A549 (cell line): ENCODE data around the gene DDIAS.

Experiments
- BHLHE40 ChIP-seq: IDR thresholded peaks from 2 replicates; pipeline ENCODE4 v1.6.1; 2012; ENCODE audit warnings: low read depth, low read length, inconsistent platforms
- CEBPB ChIP-seq, 2 experiments: fragments of >200 bp in 1 of 2; sonication (Bioruptor Twin) in 1 of 2; formaldehyde crosslinking in 1 of 2; IDR thresholded peaks; 2 replicates each; pipeline ENCODE4 v1.6.1; 2012 to 2016
- FOSL2 ChIP-seq, 2 experiments: fragments of 450-650 bp in 1 of 2; fragments of >200 bp in 1 of 2; sonication (Bioruptor Twin) in 1 of 2; formaldehyde crosslinking; IDR thresholded peaks; 2 replicates each; pipeline versions ENCODE4 v1.5.0 to v1.6.1; 2016 to 2020; ENCODE audit warnings: mild to moderate bottlenecking in 1 of 2, moderate library complexity in 1 of 2
- GATA3 ChIP-seq: IDR thresholded peaks from 2 replicates; pipeline ENCODE4 v1.6.1; 2012; ENCODE audit warnings: borderline replicate concordance
- MYC ChIP-seq: IDR thresholded peaks from 2 replicates; pipeline ENCODE4 v1.6.1; 2012; ENCODE audit warnings: mild to moderate bottlenecking, inconsistent platforms, low read length, improper control_type of control experiment, borderline replicate concordance
- NFE2L2 ChIP-seq: fragments of 150-350 bp; conservative IDR thresholded peaks from 2 replicates; pipeline ENCODE4 v1.6.1; 2014; ENCODE audit warnings: low read length
- POLR2A ChIP-seq: IDR thresholded peaks from 2 replicates; pipeline ENCODE4 v1.6.1; 2012; ENCODE audit warnings: mild to moderate bottlenecking, low read length
- TF ChIP-seq, protein P1 (sequence below): fragments of 450-650 bp; IDR thresholded peaks from 2 replicates; pipeline ENCODE4 v1.6.1; 2014; ENCODE audit warnings: antibody characterized with exemption
- TF ChIP-seq, protein P2 (sequence below): fragments of >200 bp; sonication (Bioruptor Twin); formaldehyde crosslinking; IDR thresholded peaks from 3 replicates; pipeline ENCODE4 v1.5.1; 2016

DNA sequence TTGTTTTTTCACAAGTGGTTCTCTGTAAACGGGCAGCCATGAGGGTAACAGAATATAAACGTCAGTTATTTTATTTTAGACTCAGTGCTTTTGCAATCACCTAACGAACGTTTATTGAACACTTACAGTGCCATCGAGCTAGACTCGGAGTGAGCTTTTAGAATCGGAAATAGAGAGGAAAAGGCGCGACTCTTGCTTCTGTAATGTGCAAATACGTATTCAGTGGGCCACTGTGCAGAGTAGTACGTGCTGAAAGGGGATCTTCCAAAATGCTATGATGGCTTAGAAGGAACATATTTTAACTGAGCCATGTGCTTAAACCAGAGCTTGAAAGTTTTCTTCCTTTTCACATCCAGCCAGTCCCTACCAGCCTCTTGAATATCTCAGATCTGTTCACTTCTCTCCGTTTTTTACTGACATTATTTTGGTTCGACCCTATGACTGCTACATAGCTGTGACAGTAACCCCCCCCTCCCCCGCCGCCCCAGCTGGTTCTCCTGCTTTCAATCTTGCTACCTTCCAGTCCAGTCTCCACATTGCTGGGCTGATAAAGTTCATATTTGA lies 468 bp downstream of the DDIAS start:
- TF ChIP-seq GATA3 (no peak), MYC (no peak), POLR2A (no peak), CEBPB (IDR thresholded peaks at IDR 0.05) (0 out of 4 replicates have a peak, but pooled peaks of 1 of the 2 experiments have one; percentile 8), BHLHE40 (no peak), NFE2L2 (no peak), FOSL2 (IDR thresholded peaks at IDR 0.05) (no peak), FOSL2 (CRISPR knock-in tag; IDR thresholded peaks at IDR 0.05) (no peak)
- TF ChIP-seq, protein P1, sequence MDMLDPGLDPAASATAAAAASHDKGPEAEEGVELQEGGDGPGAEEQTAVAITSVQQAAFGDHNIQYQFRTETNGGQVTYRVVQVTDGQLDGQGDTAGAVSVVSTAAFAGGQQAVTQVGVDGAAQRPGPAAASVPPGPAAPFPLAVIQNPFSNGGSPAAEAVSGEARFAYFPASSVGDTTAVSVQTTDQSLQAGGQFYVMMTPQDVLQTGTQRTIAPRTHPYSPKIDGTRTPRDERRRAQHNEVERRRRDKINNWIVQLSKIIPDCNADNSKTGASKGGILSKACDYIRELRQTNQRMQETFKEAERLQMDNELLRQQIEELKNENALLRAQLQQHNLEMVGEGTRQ = no peak
- TF ChIP-seq, protein P2, sequence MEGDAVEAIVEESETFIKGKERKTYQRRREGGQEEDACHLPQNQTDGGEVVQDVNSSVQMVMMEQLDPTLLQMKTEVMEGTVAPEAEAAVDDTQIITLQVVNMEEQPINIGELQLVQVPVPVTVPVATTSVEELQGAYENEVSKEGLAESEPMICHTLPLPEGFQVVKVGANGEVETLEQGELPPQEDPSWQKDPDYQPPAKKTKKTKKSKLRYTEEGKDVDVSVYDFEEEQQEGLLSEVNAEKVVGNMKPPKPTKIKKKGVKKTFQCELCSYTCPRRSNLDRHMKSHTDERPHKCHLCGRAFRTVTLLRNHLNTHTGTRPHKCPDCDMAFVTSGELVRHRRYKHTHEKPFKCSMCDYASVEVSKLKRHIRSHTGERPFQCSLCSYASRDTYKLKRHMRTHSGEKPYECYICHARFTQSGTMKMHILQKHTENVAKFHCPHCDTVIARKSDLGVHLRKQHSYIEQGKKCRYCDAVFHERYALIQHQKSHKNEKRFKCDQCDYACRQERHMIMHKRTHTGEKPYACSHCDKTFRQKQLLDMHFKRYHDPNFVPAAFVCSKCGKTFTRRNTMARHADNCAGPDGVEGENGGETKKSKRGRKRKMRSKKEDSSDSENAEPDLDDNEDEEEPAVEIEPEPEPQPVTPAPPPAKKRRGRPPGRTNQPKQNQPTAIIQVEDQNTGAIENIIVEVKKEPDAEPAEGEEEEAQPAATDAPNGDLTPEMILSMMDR = no peak
